GM23338 (cell line): Measurements from ENCODE around the gene STX8.

Experiments used
- CREB1 ChIP-seq: fragments of 250-450 bp; sonication (Bioruptor Pico); IDR thresholded peaks from 2 replicates; pipeline ENCODE4 v1.5.0; 2020; ENCODE audit warnings: low read depth, mild to moderate bottlenecking, moderate library complexity
- EZH2 ChIP-seq: fragments of 200-600 bp; sonication (generic); IDR thresholded peaks from one replicate; pipeline ENCODE4 v1.8.0; 2017; ENCODE audit warnings: antibody characterized with exemption, mild to moderate bottlenecking, low read depth; ENCODE audit not compliant: unreplicated experiment
- EZH2phosphoT487 ChIP-seq: fragments of 200-600 bp; sonication (generic); IDR thresholded peaks from one replicate; pipeline ENCODE4 v1.8.1; 2018; ENCODE audit warnings: antibody characterized with exemption; ENCODE audit not compliant: unreplicated experiment
- JUNB ChIP-seq: IDR thresholded peaks from one replicate; pipeline ENCODE4 v1.6.1; 2016; ENCODE audit warnings: antibody characterized with exemption; ENCODE audit not compliant: unreplicated experiment
- NANOG ChIP-seq: IDR thresholded peaks from 2 replicates; pipeline ENCODE4 v1.6.1; 2016; ENCODE audit warnings: antibody characterized with exemption, borderline replicate concordance
- POLR2AphosphoS5 ChIP-seq: IDR thresholded peaks from 2 replicates; pipeline ENCODE4 v1.6.1; 2016; ENCODE audit warnings: antibody characterized with exemption, low read depth
- STAT1 ChIP-seq: IDR thresholded peaks from one replicate; pipeline ENCODE4 v1.6.1; 2016; ENCODE audit warnings: antibody characterized with exemption; ENCODE audit not compliant: unreplicated experiment
- ZNF331 ChIP-seq: fragments of 250-450 bp; sonication (Bioruptor Pico); IDR thresholded peaks from 2 replicates; pipeline ENCODE4 v1.5.0; 2020; ENCODE audit warnings: low read depth, mild to moderate bottlenecking, moderate library complexity
- TF ChIP-seq, protein P1 (sequence below), 2 experiments: fragments of 200-600 bp in 1 of 2; sonication (generic) in 1 of 2; conservative IDR thresholded peaks; 2 replicates each; pipeline versions ENCODE4 v1.5.1 to v1.6.1; 2016 to 2017; ENCODE audit warnings: antibody characterized with exemption in 2 of 2, low read depth in 2 of 2, mild to moderate bottlenecking in 2 of 2, moderate library complexity in 1 of 2
- TF ChIP-seq, protein P2 (sequence below): IDR thresholded peaks from one replicate; pipeline ENCODE4 v1.6.1; 2018; ENCODE audit warnings: antibody characterized with exemption; ENCODE audit not compliant: unreplicated experiment
- TF ChIP-seq, protein P3 (sequence below): IDR thresholded peaks from 2 replicates; pipeline ENCODE4 v1.6.1; 2016; ENCODE audit warnings: antibody characterized with exemption

DNA sequence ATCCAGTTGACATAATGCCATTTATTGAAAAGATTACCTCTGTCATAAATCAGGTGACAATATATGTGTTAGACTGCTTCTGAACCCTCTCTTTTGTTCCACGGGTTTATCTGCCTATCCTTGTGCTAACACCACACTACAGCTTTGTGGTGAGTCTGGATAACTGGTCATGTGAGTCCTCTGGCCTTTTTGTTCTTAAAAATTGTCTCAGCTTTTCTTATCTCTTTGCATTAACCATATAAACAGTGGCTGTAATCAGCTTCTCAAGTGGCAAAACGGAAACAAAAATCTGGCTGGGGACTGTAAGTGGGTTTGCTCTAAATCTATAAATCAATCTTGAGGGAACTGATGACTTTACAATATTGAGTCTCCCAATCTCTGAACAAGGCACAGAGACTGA is 44.6 kb downstream of the STX8 start:
- TF ChIP-seq, protein P1, sequence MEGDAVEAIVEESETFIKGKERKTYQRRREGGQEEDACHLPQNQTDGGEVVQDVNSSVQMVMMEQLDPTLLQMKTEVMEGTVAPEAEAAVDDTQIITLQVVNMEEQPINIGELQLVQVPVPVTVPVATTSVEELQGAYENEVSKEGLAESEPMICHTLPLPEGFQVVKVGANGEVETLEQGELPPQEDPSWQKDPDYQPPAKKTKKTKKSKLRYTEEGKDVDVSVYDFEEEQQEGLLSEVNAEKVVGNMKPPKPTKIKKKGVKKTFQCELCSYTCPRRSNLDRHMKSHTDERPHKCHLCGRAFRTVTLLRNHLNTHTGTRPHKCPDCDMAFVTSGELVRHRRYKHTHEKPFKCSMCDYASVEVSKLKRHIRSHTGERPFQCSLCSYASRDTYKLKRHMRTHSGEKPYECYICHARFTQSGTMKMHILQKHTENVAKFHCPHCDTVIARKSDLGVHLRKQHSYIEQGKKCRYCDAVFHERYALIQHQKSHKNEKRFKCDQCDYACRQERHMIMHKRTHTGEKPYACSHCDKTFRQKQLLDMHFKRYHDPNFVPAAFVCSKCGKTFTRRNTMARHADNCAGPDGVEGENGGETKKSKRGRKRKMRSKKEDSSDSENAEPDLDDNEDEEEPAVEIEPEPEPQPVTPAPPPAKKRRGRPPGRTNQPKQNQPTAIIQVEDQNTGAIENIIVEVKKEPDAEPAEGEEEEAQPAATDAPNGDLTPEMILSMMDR (conservative IDR thresholded peaks at IDR 0.05; ENCODE audit: low read depth in 2 of 2): no peak
- TF ChIP-seq, protein P2, sequence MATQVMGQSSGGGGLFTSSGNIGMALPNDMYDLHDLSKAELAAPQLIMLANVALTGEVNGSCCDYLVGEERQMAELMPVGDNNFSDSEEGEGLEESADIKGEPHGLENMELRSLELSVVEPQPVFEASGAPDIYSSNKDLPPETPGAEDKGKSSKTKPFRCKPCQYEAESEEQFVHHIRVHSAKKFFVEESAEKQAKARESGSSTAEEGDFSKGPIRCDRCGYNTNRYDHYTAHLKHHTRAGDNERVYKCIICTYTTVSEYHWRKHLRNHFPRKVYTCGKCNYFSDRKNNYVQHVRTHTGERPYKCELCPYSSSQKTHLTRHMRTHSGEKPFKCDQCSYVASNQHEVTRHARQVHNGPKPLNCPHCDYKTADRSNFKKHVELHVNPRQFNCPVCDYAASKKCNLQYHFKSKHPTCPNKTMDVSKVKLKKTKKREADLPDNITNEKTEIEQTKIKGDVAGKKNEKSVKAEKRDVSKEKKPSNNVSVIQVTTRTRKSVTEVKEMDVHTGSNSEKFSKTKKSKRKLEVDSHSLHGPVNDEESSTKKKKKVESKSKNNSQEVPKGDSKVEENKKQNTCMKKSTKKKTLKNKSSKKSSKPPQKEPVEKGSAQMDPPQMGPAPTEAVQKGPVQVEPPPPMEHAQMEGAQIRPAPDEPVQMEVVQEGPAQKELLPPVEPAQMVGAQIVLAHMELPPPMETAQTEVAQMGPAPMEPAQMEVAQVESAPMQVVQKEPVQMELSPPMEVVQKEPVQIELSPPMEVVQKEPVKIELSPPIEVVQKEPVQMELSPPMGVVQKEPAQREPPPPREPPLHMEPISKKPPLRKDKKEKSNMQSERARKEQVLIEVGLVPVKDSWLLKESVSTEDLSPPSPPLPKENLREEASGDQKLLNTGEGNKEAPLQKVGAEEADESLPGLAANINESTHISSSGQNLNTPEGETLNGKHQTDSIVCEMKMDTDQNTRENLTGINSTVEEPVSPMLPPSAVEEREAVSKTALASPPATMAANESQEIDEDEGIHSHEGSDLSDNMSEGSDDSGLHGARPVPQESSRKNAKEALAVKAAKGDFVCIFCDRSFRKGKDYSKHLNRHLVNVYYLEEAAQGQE: no peak
- TF ChIP-seq EZH2 (no peak), EZH2phosphoT487 (no peak), POLR2AphosphoS5 (no peak), ZNF331 (no peak), CREB1 (CRISPR knock-in tag) (no peak), JUNB (no peak), STAT1 (no peak), NANOG (no peak)
- TF ChIP-seq, protein P3, sequence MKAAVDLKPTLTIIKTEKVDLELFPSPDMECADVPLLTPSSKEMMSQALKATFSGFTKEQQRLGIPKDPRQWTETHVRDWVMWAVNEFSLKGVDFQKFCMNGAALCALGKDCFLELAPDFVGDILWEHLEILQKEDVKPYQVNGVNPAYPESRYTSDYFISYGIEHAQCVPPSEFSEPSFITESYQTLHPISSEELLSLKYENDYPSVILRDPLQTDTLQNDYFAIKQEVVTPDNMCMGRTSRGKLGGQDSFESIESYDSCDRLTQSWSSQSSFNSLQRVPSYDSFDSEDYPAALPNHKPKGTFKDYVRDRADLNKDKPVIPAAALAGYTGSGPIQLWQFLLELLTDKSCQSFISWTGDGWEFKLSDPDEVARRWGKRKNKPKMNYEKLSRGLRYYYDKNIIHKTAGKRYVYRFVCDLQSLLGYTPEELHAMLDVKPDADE: no peak
